ENCODE results near the gene TRIB2.

DNA sequence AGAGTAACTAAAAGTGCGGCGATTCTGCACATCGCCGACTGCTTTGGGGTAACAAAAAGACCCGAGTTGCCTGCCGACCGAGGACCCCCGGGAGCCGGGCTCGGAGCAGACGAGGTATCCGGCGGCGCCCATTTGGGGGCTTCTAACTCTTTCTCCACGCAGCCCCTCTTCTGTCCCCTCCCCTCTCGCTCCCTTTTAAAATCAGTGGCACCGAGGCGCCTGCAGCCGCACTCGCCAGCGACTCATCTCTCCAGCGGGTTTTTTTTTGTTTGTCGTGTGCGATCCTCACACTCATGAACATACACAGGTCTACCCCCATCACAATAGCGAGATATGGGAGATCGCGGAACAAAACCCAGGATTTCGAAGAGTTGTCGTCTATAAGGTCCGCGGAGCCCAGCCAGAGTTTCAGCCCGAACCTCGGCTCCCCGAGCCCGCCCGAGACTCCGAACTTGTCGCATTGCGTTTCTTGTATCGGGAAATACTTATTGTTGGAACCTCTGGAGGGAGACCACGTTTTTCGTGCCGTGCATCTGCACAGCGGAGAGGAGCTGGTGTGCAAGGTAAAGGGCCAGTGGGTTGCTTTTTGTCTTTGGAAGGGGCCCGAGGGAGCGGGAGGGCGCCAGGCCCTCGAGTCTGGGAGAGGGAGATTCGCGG is 1.4 kb downstream of the TRIB2 start:
- TF ChIP-seq POLR2A (IDR thresholded peaks at IDR 0.05; ENCODE audit: low read length): no peak
- no peak for TF ChIP-seq GATA1 (IDR thresholded peaks at IDR 0.05; ENCODE audit: low read depth, low read length)

Data from erythroblast (primary cell).